ENCODE measurements around the gene STAG1. TPM values are rescaled to one million over a fixed set of nuclear protein-coding genes. Genes with fewer than 3 reads are reported as not detected.

STAG1 gene
- total and polyA plus RNA-seq, 2 donors (not counting 1 experiment from before 2014, with no cell fraction given), result 23.2 to 38.6 TPM

GRCh38 chr3:136657526-136657925, 94.7 kb downstream of the STAG1 start:
- H3K4me2 ChIP-seq (ENCODE audit: extremely low read depth, insufficient read depth, low read length), result no peak overlapping the region
- no peak overlapping the region for H2AFZ ChIP-seq (ENCODE audit: low read length)
- no peak overlapping the region for H3K27ac ChIP-seq (ENCODE audit: insufficient read depth, low read length)
- no peak overlapping the region for H3K9ac ChIP-seq (ENCODE audit: insufficient read depth, low read length)
- DNase-seq (ENCODE audit: low read depth in 2 of 2), result no peak
- H4K20me1 ChIP-seq (ENCODE audit: control insufficient read depth, extremely low read depth, insufficient read depth, low read length), result no peaks in the 10 kb centered on the region
- no peak for TF ChIP-seq EZH2 (IDR thresholded peaks at IDR 0.05; ENCODE audit: low read length, missing control alignments)
- TF ChIP-seq, protein P1, sequence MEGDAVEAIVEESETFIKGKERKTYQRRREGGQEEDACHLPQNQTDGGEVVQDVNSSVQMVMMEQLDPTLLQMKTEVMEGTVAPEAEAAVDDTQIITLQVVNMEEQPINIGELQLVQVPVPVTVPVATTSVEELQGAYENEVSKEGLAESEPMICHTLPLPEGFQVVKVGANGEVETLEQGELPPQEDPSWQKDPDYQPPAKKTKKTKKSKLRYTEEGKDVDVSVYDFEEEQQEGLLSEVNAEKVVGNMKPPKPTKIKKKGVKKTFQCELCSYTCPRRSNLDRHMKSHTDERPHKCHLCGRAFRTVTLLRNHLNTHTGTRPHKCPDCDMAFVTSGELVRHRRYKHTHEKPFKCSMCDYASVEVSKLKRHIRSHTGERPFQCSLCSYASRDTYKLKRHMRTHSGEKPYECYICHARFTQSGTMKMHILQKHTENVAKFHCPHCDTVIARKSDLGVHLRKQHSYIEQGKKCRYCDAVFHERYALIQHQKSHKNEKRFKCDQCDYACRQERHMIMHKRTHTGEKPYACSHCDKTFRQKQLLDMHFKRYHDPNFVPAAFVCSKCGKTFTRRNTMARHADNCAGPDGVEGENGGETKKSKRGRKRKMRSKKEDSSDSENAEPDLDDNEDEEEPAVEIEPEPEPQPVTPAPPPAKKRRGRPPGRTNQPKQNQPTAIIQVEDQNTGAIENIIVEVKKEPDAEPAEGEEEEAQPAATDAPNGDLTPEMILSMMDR (conservative IDR thresholded peaks at IDR 0.05 in 1 of 2, IDR thresholded peaks at IDR 0.05 in 1 of 2; ENCODE audit: low read depth in 1 of 2, low read length in 2 of 2), result no peak
- peaks cover 59% of the 10 kb centered on the region for H3K79me2 ChIP-seq (ENCODE audit: control insufficient read depth, insufficient read depth, low read length)
- no peak overlapping the region for H3K4me3 ChIP-seq (replicated peaks in 1 of 4; ENCODE audit: control extremely low read depth in 1 of 4, insufficient read depth in 1 of 4, low read depth in 3 of 4, low read length in 4 of 4)
- no peaks in the 10 kb centered on the region for H3K27me3 ChIP-seq (ENCODE audit: control insufficient read depth, insufficient read depth, low read length)
- H3K4me1 ChIP-seq (ENCODE audit: control insufficient read depth, extremely low read depth, insufficient read depth, low read length), result no peaks in the 10 kb centered on the region
- no peaks in the 10 kb centered on the region for H3K9me3 ChIP-seq (ENCODE audit: control insufficient read depth, insufficient read depth, low read depth, low read length)
- no peaks in the 10 kb centered on the region for H3K36me3 ChIP-seq (ENCODE audit: control insufficient read depth, insufficient read depth, low read length)

DNA sequence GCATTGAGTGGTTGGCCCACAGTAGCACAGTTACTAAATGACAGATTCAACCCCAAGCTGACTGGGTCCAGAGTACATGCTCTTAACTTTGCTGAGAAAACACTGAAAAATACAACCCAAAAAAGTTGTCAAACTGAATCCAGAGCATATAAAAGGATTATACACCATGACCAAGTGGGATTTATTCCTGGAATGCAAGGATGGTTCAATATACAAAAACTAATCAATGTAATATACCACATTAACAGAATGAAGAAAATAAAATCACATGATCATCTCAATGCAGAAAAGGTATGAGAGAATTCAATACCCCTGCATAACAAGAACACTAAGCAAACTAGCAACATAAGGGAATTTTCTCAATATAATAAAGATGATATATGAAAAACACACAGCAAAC, 98.5 kb downstream of the STAG1 start:
- Histone ChIP-seq H3K27ac (ENCODE audit: insufficient read depth, low read length) (no peak overlapping the region), H3K4me1 (ENCODE audit: control insufficient read depth, extremely low read depth, insufficient read depth, low read length) (no peaks in the 10 kb centered on the region), H3K36me3 (ENCODE audit: control insufficient read depth, insufficient read depth, low read length) (no peaks in the 10 kb centered on the region), H3K9me3 (ENCODE audit: control insufficient read depth, insufficient read depth, low read depth, low read length) (no peaks in the 10 kb centered on the region), H3K9ac (ENCODE audit: insufficient read depth, low read length) (no peak overlapping the region), H3K4me3 (replicated peaks in 1 of 4; ENCODE audit: control extremely low read depth in 1 of 4, insufficient read depth in 1 of 4, low read depth in 3 of 4, low read length in 4 of 4) (no peak overlapping the region), H2AFZ (ENCODE audit: low read length) (no peak overlapping the region), H3K4me2 (ENCODE audit: extremely low read depth, insufficient read depth, low read length) (no peak overlapping the region), H3K27me3 (ENCODE audit: control insufficient read depth, insufficient read depth, low read length) (no peaks in the 10 kb centered on the region), H3K79me2 (ENCODE audit: control insufficient read depth, insufficient read depth, low read length) (peaks cover 53% of the 10 kb centered on the region), H4K20me1 (ENCODE audit: control insufficient read depth, extremely low read depth, insufficient read depth, low read length) (no peaks in the 10 kb centered on the region)
- TF ChIP-seq EZH2 (IDR thresholded peaks at IDR 0.05; ENCODE audit: low read length, missing control alignments), result no peak
- TF ChIP-seq, protein P1 (conservative IDR thresholded peaks at IDR 0.05 in 1 of 2, IDR thresholded peaks at IDR 0.05 in 1 of 2; ENCODE audit: low read depth in 1 of 2, low read length in 2 of 2), result no peak
- no peak for DNase-seq (ENCODE audit: low read depth in 2 of 2)

DNA sequence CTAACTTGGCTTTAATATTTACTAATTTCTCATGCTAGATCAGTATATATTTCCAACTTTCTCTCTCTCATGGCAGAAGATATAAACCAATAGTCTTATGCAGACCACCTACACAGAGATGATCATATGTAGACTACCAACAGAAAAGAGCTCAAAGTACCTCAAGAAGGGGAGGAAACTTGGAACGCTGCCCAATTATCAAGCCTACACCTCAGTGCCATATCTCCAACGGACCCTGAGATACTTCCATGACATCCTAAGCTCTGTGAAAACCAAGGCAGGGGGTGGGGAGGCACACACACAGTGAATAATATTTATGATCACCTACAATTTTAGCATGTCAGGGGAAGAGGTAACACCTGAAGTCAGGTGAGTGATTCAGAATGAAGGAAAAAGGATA, 100.6 kb downstream of the STAG1 start:
- Histone ChIP-seq H3K4me2 (ENCODE audit: extremely low read depth, insufficient read depth, low read length) (no peak overlapping the region), H4K20me1 (ENCODE audit: control insufficient read depth, extremely low read depth, insufficient read depth, low read length) (no peaks in the 10 kb centered on the region), H3K9ac (ENCODE audit: insufficient read depth, low read length) (no peak overlapping the region), H3K27ac (ENCODE audit: insufficient read depth, low read length) (no peak overlapping the region), H3K4me1 (ENCODE audit: control insufficient read depth, extremely low read depth, insufficient read depth, low read length) (no peaks in the 10 kb centered on the region), H3K36me3 (ENCODE audit: control insufficient read depth, insufficient read depth, low read length) (no peaks in the 10 kb centered on the region), H3K9me3 (ENCODE audit: control insufficient read depth, insufficient read depth, low read depth, low read length) (no peaks in the 10 kb centered on the region), H3K79me2 (ENCODE audit: control insufficient read depth, insufficient read depth, low read length) (peaks cover 44% of the 10 kb centered on the region), H3K4me3 (replicated peaks in 1 of 4; ENCODE audit: control extremely low read depth in 1 of 4, insufficient read depth in 1 of 4, low read depth in 3 of 4, low read length in 4 of 4) (no peak overlapping the region), H3K27me3 (ENCODE audit: control insufficient read depth, insufficient read depth, low read length) (no peaks in the 10 kb centered on the region), H2AFZ (ENCODE audit: low read length) (no peak overlapping the region)
- DNase-seq (ENCODE audit: low read depth in 2 of 2), result no peak
- TF ChIP-seq EZH2 (IDR thresholded peaks at IDR 0.05; ENCODE audit: low read length, missing control alignments), result no peak
- TF ChIP-seq, protein P1 (conservative IDR thresholded peaks at IDR 0.05 in 1 of 2, IDR thresholded peaks at IDR 0.05 in 1 of 2; ENCODE audit: low read depth in 1 of 2, low read length in 2 of 2), result no peak

Data from fibroblast of lung (primary cell).